IPS-15b (cell line): ENCODE measurements around the gene QRICH1.

Experiments used
- H3K27me3 ChIP-seq: one replicate; pipeline ENCODE4 v1.6.1; 2013; ENCODE audit warnings: low read length; ENCODE audit not compliant: control insufficient read depth, insufficient read depth
- H3K36me3 ChIP-seq: one replicate; pipeline ENCODE4 v1.6.1; 2013; ENCODE audit warnings: low read length; ENCODE audit not compliant: control insufficient read depth, insufficient read depth
- H3K4me1 ChIP-seq: one replicate; pipeline ENCODE4 v1.6.1; 2013; ENCODE audit warnings: mild to moderate bottlenecking, low read length; ENCODE audit not compliant: control insufficient read depth, insufficient read depth
- H3K4me3 ChIP-seq: one replicate; pipeline ENCODE4 v1.5.1; 2013; ENCODE audit warnings: low read depth, low read length
- H3K9ac ChIP-seq: one replicate; pipeline ENCODE4 v1.6.1; 2013; ENCODE audit warnings: low read depth, mild to moderate bottlenecking, low read length
- H3K9me3 ChIP-seq: one replicate; pipeline ENCODE4 v1.6.1; 2013; ENCODE audit warnings: mild to moderate bottlenecking, low read length; ENCODE audit not compliant: control insufficient read depth, insufficient read depth

Gene QRICH1

DNA sequence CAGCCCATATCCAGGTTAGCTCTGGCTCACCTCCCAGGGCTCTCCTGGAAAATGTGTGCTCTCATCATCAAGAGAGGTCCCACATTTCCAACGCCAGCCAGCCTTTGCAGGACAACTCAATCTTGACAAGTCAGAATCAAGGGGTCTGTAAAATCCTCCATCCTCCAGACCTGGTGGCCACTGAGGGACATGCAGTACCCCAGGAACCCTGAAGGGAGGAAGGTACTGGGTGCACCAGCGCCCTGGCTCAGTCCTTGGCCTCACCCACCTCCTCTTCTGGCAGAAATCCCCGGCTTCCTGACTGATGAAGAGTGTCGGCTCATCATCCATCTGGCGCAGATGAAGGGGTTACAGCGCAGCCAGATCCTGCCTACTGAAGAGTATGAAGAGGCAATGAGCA, 92.7 kb downstream of the QRICH1 start:
- Histone ChIP-seq H3K9me3 (no peaks in the 10 kb centered on the region), H3K4me3 (no peak overlapping the region), H3K4me1 (peaks cover 11% of the 10 kb centered on the region), H3K36me3 (no peaks in the 10 kb centered on the region), H3K27me3 (no peaks in the 10 kb centered on the region), H3K9ac (no peak overlapping the region)

- Histone ChIP-seq H3K9me3 (no peaks in the 10 kb centered on the region), H3K27me3 (no peaks in the 10 kb centered on the region), H3K4me1 (peaks cover 11% of the 10 kb centered on the region), H3K36me3 (no peaks in the 10 kb centered on the region), H3K9ac (peak overlapping the region; percentile 47), H3K4me3 (no peak overlapping the region)
Measured at GRCh38 chr3:48999085-48999858, 94.6 kb downstream of the QRICH1 start.

DNA sequence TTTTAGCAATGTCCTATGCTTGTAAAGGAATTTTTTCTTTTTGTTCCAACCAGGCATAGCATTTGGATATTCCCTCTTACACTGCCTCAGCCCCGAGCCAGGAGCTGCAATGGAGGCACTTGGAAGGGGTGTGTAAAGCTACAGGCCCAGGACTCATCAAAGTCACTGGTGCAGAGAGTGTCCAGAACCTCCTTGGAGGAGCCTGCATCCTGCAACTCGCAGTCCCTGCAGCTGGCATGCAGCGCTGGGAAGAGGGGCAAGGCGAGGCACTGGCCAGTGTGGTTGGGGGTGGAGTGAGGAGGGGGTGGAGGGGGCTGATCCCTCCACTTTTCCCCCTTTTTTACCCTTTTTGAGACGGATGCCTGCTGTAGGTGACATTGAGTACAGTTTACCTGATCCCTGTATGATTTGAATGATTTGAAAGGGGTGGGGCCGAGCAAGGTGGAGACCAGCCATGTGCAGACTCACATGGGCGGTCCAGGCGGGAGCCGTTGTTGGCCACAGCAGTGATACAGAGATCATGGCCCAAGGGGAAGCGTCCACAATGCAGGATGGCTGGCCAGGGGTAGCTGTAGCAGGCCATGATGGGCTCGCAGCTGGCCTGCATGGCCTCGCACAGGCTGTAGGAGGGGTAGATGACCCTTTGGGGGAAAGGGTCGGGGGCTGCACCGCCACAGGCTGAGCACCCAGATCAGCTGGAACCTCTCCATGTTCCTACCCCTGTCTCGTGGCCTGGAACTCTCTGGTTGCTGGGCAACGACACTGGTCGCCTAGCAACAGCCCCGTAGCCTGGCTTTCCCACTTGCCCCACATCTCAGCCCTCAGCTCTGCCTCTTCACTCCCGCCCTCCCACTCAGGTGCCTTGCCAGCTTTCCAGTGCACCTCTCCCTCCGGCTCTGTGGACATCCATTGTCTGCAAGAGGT, 95.9 kb downstream of the QRICH1 start:
- H3K36me3 ChIP-seq: no peaks in the 10 kb centered on the region
- peaks cover 11% of the 10 kb centered on the region for H3K4me1 ChIP-seq
- no peaks in the 10 kb centered on the region for H3K27me3 ChIP-seq
- H3K4me3 ChIP-seq: no peak overlapping the region
- no peak overlapping the region for H3K9ac ChIP-seq
- no peaks in the 10 kb centered on the region for H3K9me3 ChIP-seq

- no peak overlapping the region for H3K9ac ChIP-seq
- H3K9me3 ChIP-seq: no peaks in the 10 kb centered on the region
- H3K4me1 ChIP-seq: peaks cover 11% of the 10 kb centered on the region
- no peak overlapping the region for H3K4me3 ChIP-seq
- H3K36me3 ChIP-seq: no peaks in the 10 kb centered on the region
- H3K27me3 ChIP-seq: no peaks in the 10 kb centered on the region
Measured at GRCh38 chr3:48997102-48997635, 96.7 kb downstream of the QRICH1 start.

- peaks cover 11% of the 10 kb centered on the region for H3K4me1 ChIP-seq
- no peaks in the 10 kb centered on the region for H3K36me3 ChIP-seq
- no peak overlapping the region for H3K4me3 ChIP-seq
- no peaks in the 10 kb centered on the region for H3K27me3 ChIP-seq
- no peaks in the 10 kb centered on the region for H3K9me3 ChIP-seq
- no peak overlapping the region for H3K9ac ChIP-seq
Measured at GRCh38 chr3:48996640-48997039, 97.2 kb downstream of the QRICH1 start.

DNA sequence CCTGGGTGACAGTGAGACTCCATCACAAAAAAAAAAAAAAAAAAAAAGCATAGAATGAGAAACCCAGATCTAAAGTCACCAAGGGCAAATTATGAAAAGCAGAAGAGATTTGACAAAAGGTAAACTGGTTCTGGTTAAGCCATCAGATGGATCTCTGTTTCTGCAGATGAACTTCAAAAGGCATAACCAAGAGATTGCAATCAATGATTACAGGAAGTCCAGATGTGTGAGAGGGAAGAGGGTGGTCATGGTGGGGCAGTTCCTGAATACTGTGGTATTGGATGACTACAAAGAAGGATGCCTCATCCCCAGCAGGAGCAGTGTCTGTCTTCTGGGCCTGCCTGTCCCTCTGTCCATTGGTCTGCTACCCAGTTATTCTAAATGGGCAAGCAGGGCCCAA, 100.0 kb downstream of the QRICH1 start:
- H3K4me1 ChIP-seq: peaks cover 10% of the 10 kb centered on the region
- H3K36me3 ChIP-seq: no peaks in the 10 kb centered on the region
- no peaks in the 10 kb centered on the region for H3K27me3 ChIP-seq
- no peak overlapping the region for H3K4me3 ChIP-seq
- no peak overlapping the region for H3K9ac ChIP-seq
- H3K9me3 ChIP-seq: no peaks in the 10 kb centered on the region

GRCh38 chr3:48991851-48992545, 101.9 kb downstream of the QRICH1 start:
- Histone ChIP-seq H3K4me1 (peaks cover 10% of the 10 kb centered on the region), H3K9ac (no peak overlapping the region), H3K9me3 (no peaks in the 10 kb centered on the region), H3K4me3 (no peak overlapping the region), H3K36me3 (no peaks in the 10 kb centered on the region), H3K27me3 (no peaks in the 10 kb centered on the region)

GRCh38 chr3:48990636-48991469, 103.0 kb downstream of the QRICH1 start:
- H3K9me3 ChIP-seq: no peaks in the 10 kb centered on the region
- H3K4me1 ChIP-seq: peaks cover 10% of the 10 kb centered on the region
- peak overlapping the region; percentile 66 for H3K9ac ChIP-seq
- peak overlapping the region; percentile 95 for H3K4me3 ChIP-seq
- no peaks in the 10 kb centered on the region for H3K27me3 ChIP-seq
- peaks cover 2% of the 10 kb centered on the region for H3K36me3 ChIP-seq

GRCh38 chr3:48989796-48990635, 103.9 kb downstream of the QRICH1 start, which contains the start of gene P4HTM:
TSS of gene P4HTM (plus strand) at chr3:48990241. CDS start at chr3:48990257, 16 bp downstream.
- H3K9ac ChIP-seq: peak within 1 kb of the TSS; percentile 97
- H3K4me3 ChIP-seq: peak within 1 kb of the TSS; percentile 95
- H3K27me3 ChIP-seq: no peaks in the 10 kb centered on the region
- peaks cover 10% of the 10 kb centered on the region for H3K4me1 ChIP-seq
- H3K36me3 ChIP-seq: peaks cover 4% of the 10 kb centered on the region
- no peaks in the 10 kb centered on the region for H3K9me3 ChIP-seq

GRCh38 chr3:48989126-48989795, 104.6 kb downstream of the QRICH1 start:
- Histone ChIP-seq H3K9me3 (no peaks in the 10 kb centered on the region), H3K27me3 (no peaks in the 10 kb centered on the region), H3K9ac (peak overlapping the region; percentile 97), H3K4me1 (peaks cover 10% of the 10 kb centered on the region), H3K36me3 (peaks cover 4% of the 10 kb centered on the region), H3K4me3 (peak overlapping the region; percentile 95)
